ENCODE measurements around the gene PRKAB1.
"Not testable (repeated sequence)": the region's sequence is repeated elsewhere in the genome, so short reads cannot be mapped to it uniquely, and the experiment has no call there.

PRKAB1 gene

GRCh38 chr12:119667577-119668323 is at the start of gene PRKAB1:
TSS of gene PRKAB1 (plus strand) at chr12:119668133. CDS start at chr12:119668245, 112 bp downstream.
- peak; percentile 94 for DNase-seq (ENCODE audit: low spot score)

- not testable (repeated sequence) for DNase-seq (ENCODE audit: low spot score)
Measured at GRCh38 chr12:119618328-119618896, 49.5 kb upstream of the PRKAB1 start.

- no peak for DNase-seq (ENCODE audit: low spot score)
Measured at GRCh38 chr12:119620490-119620889, 47.4 kb upstream of the PRKAB1 start.

GRCh38 chr12:119621878-119622277 is 46.1 kb upstream of the PRKAB1 start:
- DNase-seq (ENCODE audit: low spot score): no peak

- no peak for DNase-seq (ENCODE audit: low spot score)
Measured at GRCh38 chr12:119624966-119625365, 43.0 kb upstream of the PRKAB1 start.

GRCh38 chr12:119627019-119627643 is 40.8 kb upstream of the PRKAB1 start:
- DNase-seq (ENCODE audit: low spot score): no peak

GRCh38 chr12:119627686-119628085 is 40.2 kb upstream of the PRKAB1 start:
- no peak for DNase-seq (ENCODE audit: low spot score)

- no peak for DNase-seq (ENCODE audit: low spot score)
Measured at GRCh38 chr12:119630223-119630780, 37.6 kb upstream of the PRKAB1 start.

GRCh38 chr12:119630962-119631550 is 36.9 kb upstream of the PRKAB1 start:
- no peak for DNase-seq (ENCODE audit: low spot score)

- DNase-seq (ENCODE audit: low spot score): no peak
Measured at GRCh38 chr12:119631930-119632678, 35.8 kb upstream of the PRKAB1 start.

GRCh38 chr12:119634743-119635142 is 33.2 kb upstream of the PRKAB1 start:
- DNase-seq (ENCODE audit: low spot score): no peak

- DNase-seq (ENCODE audit: low spot score): no peak
Measured at GRCh38 chr12:119642986-119643385, 24.9 kb upstream of the PRKAB1 start.

- DNase-seq (ENCODE audit: low spot score): no peak
Measured at GRCh38 chr12:119644930-119645329, 23.0 kb upstream of the PRKAB1 start.

- no peak for DNase-seq (ENCODE audit: low spot score)
Measured at GRCh38 chr12:119645535-119646059, 22.3 kb upstream of the PRKAB1 start.

GRCh38 chr12:119649202-119649808 is 18.6 kb upstream of the PRKAB1 start:
- no peak for DNase-seq (ENCODE audit: low spot score)

- DNase-seq (ENCODE audit: low spot score): no peak
Measured at GRCh38 chr12:119652665-119653064, 15.3 kb upstream of the PRKAB1 start.

- not testable (repeated sequence) for DNase-seq (ENCODE audit: low spot score)
Measured at GRCh38 chr12:119657001-119657400, 10.9 kb upstream of the PRKAB1 start.

GRCh38 chr12:119658166-119658565 is 9.8 kb upstream of the PRKAB1 start:
- not testable (repeated sequence) for DNase-seq (ENCODE audit: low spot score)

- peak; percentile 24 for DNase-seq (ENCODE audit: low spot score)
Measured at GRCh38 chr12:119659289-119659897, 8.5 kb upstream of the PRKAB1 start.

GRCh38 chr12:119660076-119660475 is 7.9 kb upstream of the PRKAB1 start:
- no peak for DNase-seq (ENCODE audit: low spot score)

GRCh38 chr12:119661882-119662281 is 6.1 kb upstream of the PRKAB1 start:
- DNase-seq (ENCODE audit: low spot score): no peak
